K562 (cell line): ENCODE results near the gene CACNA1C. TPM values are rescaled to one million over a fixed set of nuclear protein-coding genes. Genes with fewer than 3 reads are reported as not detected.

Experiments
- FUS ChIP-seq: fragments of 200-400 bp; formaldehyde crosslinking; optimal IDR thresholded peaks from 2 replicates; pipeline ENCODE3; 2017; ENCODE audit warnings: low read depth, low read length
- GTF2F1 ChIP-seq: IDR thresholded peaks from 2 replicates; pipeline ENCODE4 v1.6.1; 2011; ENCODE audit warnings: low read depth, low read length, improper control_type of control experiment
- HCFC1 ChIP-seq: IDR thresholded peaks from 2 replicates; pipeline ENCODE4 v1.6.1; 2012; ENCODE audit warnings: low read depth, low read length, improper control_type of control experiment
- JUN ChIP-seq, 2 experiments: sonication (generic) in 1 of 2; formaldehyde crosslinking in 1 of 2; IDR thresholded peaks; 2 replicates each; pipeline versions ENCODE4 v1.6.1 to v1.8.0; 2012 to 2022; ENCODE audit warnings: borderline replicate concordance in 2 of 2, mild to moderate bottlenecking in 2 of 2, improper control_type of control experiment in 1 of 2, low read depth in 1 of 2, low read length in 1 of 2, missing genetic modification reagents in 1 of 2
- KAT2B ChIP-seq: IDR thresholded peaks from one replicate; pipeline ENCODE4 v1.6.1; 2012; ENCODE audit warnings: low read depth, mild to moderate bottlenecking, control low read depth, inconsistent platforms, low read length, moderate library complexity
- MECOM ChIP-seq: fragments of 250-450 bp; sonication (Bioruptor Pico); IDR thresholded peaks from 2 replicates; pipeline ENCODE4 v1.8.0; 2022; ENCODE audit warnings: inconsistent platforms
- PYGO2 ChIP-seq: fragments of 450-650 bp; IDR thresholded peaks from 2 replicates; pipeline ENCODE4 v1.6.1; 2016; ENCODE audit warnings: mild to moderate bottlenecking, missing genetic modification characterization, moderate library complexity, missing compliant biosample characterization
- RCOR1 ChIP-seq, 2 experiments: IDR thresholded peaks; 2 replicates each; pipeline ENCODE4 v1.6.1; 2012; ENCODE audit warnings: low read depth in 2 of 2, low read length in 2 of 2, borderline replicate concordance in 1 of 2, improper control_type of control experiment in 1 of 2
- SMARCC2 ChIP-seq: fragments of 450-650 bp; IDR thresholded peaks from 2 replicates; pipeline ENCODE4 v1.6.1; 2017; ENCODE audit warnings: antibody characterized with exemption, moderate library complexity, mild to moderate bottlenecking, low read depth
- SMC3 ChIP-seq: conservative IDR thresholded peaks from 2 replicates; pipeline ENCODE4 v1.6.1; 2011; ENCODE audit warnings: low read depth, low read length, improper control_type of control experiment; ENCODE audit not compliant: insufficient read depth
- U2AF2 ChIP-seq: fragments of 200-400 bp; formaldehyde crosslinking; optimal IDR thresholded peaks from 2 replicates; pipeline ENCODE3; 2017; ENCODE audit warnings: low read depth, mild to moderate bottlenecking, low read length
- ZNF75A ChIP-seq: fragments of 450-650 bp; formaldehyde crosslinking; IDR thresholded peaks from 2 replicates; pipeline ENCODE4 v1.4.0; 2020; ENCODE audit warnings: mild to moderate bottlenecking
- ZNF76 ChIP-seq: fragments of 250-450 bp; sonication (Bioruptor Pico); IDR thresholded peaks from 2 replicates; pipeline ENCODE4 v1.4.0; 2020; ENCODE audit warnings: mild to moderate bottlenecking, moderate library complexity, borderline replicate concordance
- polyA plus RNA-seq, 8 experiments: library from polyadenylated mRNA; depleted of rRNA in 4 of 8; stranded (reverse) in 5 of 8; unstranded in 3 of 8; fragments of >200 nt; fragmentation: Nextera tagmentation in 2 of 8; fragmentation: Illumina TruSeq in 1 of 8; extraction: Ambion mirVana in 2 of 8; extraction: Trizol in 1 of 8; gene quantifications; 2 replicates each; pipeline versions ENCODE4 v1.2.1 to v1.2.3, GENCODE V29; 2011 to 2014; ENCODE audit warnings: inconsistent platforms in 1 of 8, missing spikeins in 1 of 8
- total RNA-seq, 7 experiments: library from RNA; depleted of rRNA in 6 of 7; stranded (reverse); fragments of >200 nt in 6 of 7; fragmentation: Illumina TruSeq in 2 of 7; extraction: Trizol in 2 of 7; gene quantifications; 2 replicates each; pipeline versions ENCODE4 v1.2.1 to v1.2.3, GENCODE V29; 2011 to 2021; ENCODE audit warnings: low replicate concordance in 1 of 7
- TF ChIP-seq, protein P1 (sequence below): sonication (generic); formaldehyde crosslinking; IDR thresholded peaks from 2 replicates; pipeline ENCODE4 v1.8.0; 2023; ENCODE audit warnings: missing genetic modification reagents, mild to moderate bottlenecking, borderline replicate concordance
- TF ChIP-seq, protein P2 (sequence below): sonication (generic); formaldehyde crosslinking; IDR thresholded peaks from 2 replicates; pipeline ENCODE4 v1.8.0; 2022; ENCODE audit warnings: missing genetic modification reagents, mild to moderate bottlenecking, borderline replicate concordance
- TF ChIP-seq, protein P3 (sequence below): fragments of 250-450 bp; sonication (Bioruptor Pico); IDR thresholded peaks from 2 replicates; pipeline ENCODE4 v1.5.0; 2020; ENCODE audit warnings: mild to moderate bottlenecking
- TF ChIP-seq, protein P4 (sequence below): fragments of 450-650 bp; IDR thresholded peaks from 2 replicates; pipeline ENCODE4 v1.6.1; 2016; ENCODE audit warnings: low read depth, mild to moderate bottlenecking, moderate library complexity

CACNA1C gene
- total and polyA plus RNA-seq, 9 of the 15 experiments (the other 6 are each of a cell fraction or from before 2014, with no cell fraction given): not detected

DNA sequence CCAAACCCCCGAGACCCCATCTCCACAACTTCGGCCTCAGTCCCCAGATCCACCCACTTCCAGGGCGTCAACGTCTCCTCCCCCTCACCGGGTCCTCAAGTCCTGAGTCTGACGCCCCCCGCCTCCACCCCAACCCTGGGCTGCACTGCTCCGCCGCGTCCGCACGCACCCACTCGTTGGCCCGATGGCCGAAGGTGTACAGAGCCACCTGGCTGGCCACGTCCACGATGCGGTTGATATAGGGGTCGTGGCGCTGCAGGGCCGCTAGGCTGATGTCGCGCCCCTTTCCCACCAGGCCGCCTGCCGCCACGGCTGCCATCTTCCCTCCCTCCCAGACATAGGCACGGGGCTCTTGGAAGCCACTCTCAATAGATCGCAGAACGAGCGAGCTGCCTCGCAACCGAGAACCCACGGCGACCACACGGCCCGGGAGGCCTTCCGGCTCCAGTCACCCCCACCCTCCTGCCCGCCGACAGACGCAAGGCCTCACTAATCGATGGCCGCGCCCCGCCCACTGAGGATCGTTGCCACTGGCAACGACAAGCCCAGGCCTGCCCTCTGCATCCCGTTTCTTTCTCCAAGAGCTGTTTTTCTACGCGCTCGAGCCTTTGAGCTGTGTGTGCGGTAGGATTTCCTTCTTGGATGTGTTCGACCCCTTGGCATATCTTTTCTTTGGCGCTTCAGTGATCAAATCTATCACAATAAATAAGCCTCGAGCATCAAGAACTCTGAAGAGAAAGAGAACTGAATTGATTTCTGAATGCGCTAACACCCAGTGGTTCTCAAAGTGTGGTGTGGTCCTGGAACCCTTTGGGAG, 48.5 kb upstream of the CACNA1C start, which contains the start of gene DCP1B (continued):
- TF ChIP-seq RCOR1 (IDR thresholded peaks at IDR 0.05; ENCODE audit: borderline replicate concordance in 1 of 2, low read depth in 2 of 2, low read length in 2 of 2): peak in 1 of 2 experiments; percentile 52; a peak in 1 of 4 replicates
- TF ChIP-seq SMC3: no peak
- no peak for TF ChIP-seq FUS
- TF ChIP-seq, protein P1, sequence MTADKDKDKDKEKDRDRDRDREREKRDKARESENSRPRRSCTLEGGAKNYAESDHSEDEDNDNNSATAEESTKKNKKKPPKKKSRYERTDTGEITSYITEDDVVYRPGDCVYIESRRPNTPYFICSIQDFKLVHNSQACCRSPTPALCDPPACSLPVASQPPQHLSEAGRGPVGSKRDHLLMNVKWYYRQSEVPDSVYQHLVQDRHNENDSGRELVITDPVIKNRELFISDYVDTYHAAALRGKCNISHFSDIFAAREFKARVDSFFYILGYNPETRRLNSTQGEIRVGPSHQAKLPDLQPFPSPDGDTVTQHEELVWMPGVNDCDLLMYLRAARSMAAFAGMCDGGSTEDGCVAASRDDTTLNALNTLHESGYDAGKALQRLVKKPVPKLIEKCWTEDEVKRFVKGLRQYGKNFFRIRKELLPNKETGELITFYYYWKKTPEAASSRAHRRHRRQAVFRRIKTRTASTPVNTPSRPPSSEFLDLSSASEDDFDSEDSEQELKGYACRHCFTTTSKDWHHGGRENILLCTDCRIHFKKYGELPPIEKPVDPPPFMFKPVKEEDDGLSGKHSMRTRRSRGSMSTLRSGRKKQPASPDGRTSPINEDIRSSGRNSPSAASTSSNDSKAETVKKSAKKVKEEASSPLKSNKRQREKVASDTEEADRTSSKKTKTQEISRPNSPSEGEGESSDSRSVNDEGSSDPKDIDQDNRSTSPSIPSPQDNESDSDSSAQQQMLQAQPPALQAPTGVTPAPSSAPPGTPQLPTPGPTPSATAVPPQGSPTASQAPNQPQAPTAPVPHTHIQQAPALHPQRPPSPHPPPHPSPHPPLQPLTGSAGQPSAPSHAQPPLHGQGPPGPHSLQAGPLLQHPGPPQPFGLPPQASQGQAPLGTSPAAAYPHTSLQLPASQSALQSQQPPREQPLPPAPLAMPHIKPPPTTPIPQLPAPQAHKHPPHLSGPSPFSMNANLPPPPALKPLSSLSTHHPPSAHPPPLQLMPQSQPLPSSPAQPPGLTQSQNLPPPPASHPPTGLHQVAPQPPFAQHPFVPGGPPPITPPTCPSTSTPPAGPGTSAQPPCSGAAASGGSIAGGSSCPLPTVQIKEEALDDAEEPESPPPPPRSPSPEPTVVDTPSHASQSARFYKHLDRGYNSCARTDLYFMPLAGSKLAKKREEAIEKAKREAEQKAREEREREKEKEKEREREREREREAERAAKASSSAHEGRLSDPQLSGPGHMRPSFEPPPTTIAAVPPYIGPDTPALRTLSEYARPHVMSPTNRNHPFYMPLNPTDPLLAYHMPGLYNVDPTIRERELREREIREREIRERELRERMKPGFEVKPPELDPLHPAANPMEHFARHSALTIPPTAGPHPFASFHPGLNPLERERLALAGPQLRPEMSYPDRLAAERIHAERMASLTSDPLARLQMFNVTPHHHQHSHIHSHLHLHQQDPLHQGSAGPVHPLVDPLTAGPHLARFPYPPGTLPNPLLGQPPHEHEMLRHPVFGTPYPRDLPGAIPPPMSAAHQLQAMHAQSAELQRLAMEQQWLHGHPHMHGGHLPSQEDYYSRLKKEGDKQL (CRISPR knock-in tag): no peak
- peak; percentile 60 for TF ChIP-seq HCFC1
- TF ChIP-seq, protein P2, sequence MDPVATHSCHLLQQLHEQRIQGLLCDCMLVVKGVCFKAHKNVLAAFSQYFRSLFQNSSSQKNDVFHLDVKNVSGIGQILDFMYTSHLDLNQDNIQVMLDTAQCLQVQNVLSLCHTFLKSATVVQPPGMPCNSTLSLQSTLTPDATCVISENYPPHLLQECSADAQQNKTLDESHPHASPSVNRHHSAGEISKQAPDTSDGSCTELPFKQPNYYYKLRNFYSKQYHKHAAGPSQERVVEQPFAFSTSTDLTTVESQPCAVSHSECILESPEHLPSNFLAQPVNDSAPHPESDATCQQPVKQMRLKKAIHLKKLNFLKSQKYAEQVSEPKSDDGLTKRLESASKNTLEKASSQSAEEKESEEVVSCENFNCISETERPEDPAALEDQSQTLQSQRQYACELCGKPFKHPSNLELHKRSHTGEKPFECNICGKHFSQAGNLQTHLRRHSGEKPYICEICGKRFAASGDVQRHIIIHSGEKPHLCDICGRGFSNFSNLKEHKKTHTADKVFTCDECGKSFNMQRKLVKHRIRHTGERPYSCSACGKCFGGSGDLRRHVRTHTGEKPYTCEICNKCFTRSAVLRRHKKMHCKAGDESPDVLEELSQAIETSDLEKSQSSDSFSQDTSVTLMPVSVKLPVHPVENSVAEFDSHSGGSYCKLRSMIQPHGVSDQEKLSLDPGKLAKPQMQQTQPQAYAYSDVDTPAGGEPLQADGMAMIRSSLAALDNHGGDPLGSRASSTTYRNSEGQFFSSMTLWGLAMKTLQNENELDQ (CRISPR knock-in tag): no peak
- no peak for TF ChIP-seq GTF2F1
- no peak for TF ChIP-seq ZNF76 (CRISPR knock-in tag)
- TF ChIP-seq SMARCC2: no peak
- no peak for TF ChIP-seq ZNF75A
- TF ChIP-seq U2AF2: no peak
- TF ChIP-seq, protein P3, sequence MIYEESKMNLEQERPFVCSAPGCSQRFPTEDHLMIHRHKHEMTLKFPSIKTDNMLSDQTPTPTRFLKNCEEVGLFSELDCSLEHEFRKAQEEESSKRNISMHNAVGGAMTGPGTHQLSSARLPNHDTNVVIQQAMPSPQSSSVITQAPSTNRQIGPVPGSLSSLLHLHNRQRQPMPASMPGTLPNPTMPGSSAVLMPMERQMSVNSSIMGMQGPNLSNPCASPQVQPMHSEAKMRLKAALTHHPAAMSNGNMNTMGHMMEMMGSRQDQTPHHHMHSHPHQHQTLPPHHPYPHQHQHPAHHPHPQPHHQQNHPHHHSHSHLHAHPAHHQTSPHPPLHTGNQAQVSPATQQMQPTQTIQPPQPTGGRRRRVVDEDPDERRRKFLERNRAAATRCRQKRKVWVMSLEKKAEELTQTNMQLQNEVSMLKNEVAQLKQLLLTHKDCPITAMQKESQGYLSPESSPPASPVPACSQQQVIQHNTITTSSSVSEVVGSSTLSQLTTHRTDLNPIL (CRISPR knock-in tag): no peak
- no peak for TF ChIP-seq PYGO2 (tag)
- TF ChIP-seq, protein P4, sequence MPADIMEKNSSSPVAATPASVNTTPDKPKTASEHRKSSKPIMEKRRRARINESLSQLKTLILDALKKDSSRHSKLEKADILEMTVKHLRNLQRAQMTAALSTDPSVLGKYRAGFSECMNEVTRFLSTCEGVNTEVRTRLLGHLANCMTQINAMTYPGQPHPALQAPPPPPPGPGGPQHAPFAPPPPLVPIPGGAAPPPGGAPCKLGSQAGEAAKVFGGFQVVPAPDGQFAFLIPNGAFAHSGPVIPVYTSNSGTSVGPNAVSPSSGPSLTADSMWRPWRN: no peak
- 0 out of 2 replicates have a peak, but pooled peaks have one; percentile 21 for TF ChIP-seq JUN (IDR thresholded peaks at IDR 0.05; ENCODE audit: borderline replicate concordance, low read depth, low read length)
- TF ChIP-seq JUN (CRISPR knock-in tag; IDR thresholded peaks at IDR 0.05; ENCODE audit: borderline replicate concordance): no peak
- TF ChIP-seq MECOM (CRISPR knock-in tag): no peak
- no peak for TF ChIP-seq KAT2B
